ENCODE measurements around the gene F2.

The F2 gene

GRCh38 chr11:46678741-46679130 is 40.3 kb upstream of the F2 start:
- no peak for DNase-seq (ENCODE audit: extremely low spot score)
- CTCF ChIA-PET = no interaction called here
- POLR2A ChIA-PET = no interaction called here
- no peak for TF ChIP-seq CTCF (IDR thresholded peaks at IDR 0.05; ENCODE audit: control extremely low read depth, extremely low read depth, low read depth, missing control alignments)

- ChIA-PET CTCF (no interaction called here), POLR2A (no interaction called here)
- no peak for TF ChIP-seq CTCF (IDR thresholded peaks at IDR 0.05; ENCODE audit: control extremely low read depth, extremely low read depth, low read depth, missing control alignments)
- DNase-seq (ENCODE audit: extremely low spot score) = no peak
These were observed 39.5 kb upstream of the F2 start for GRCh38 chr11:46679241-46680163.

- POLR2A ChIA-PET = no interaction called here
- TF ChIP-seq CTCF (IDR thresholded peaks at IDR 0.05; ENCODE audit: control extremely low read depth, extremely low read depth, low read depth, missing control alignments) = no peak
- DNase-seq (ENCODE audit: extremely low spot score) = no peak
- CTCF ChIA-PET = no interaction called here
These were observed 38.8 kb upstream of the F2 start for GRCh38 chr11:46680164-46680760.

- DNase-seq (ENCODE audit: extremely low spot score) = no peak
- TF ChIP-seq CTCF (IDR thresholded peaks at IDR 0.05; ENCODE audit: control extremely low read depth, extremely low read depth, low read depth, missing control alignments) = no peak
- CTCF ChIA-PET = interaction anchor here (1.5 to 1.8 kb wide), 2 partner anchors 36 to 63 kb away, joined by 4 to 5 read pairs; partner anchors contain the start of genes ATG13 and HARBI1
- POLR2A ChIA-PET = no interaction called here
These were observed 38.2 kb upstream of the F2 start for GRCh38 chr11:46680815-46681214.

GRCh38 chr11:46681814-46682213 is 37.2 kb upstream of the F2 start:
- TF ChIP-seq CTCF (IDR thresholded peaks at IDR 0.05; ENCODE audit: control extremely low read depth, extremely low read depth, low read depth, missing control alignments) = no peak
- POLR2A ChIA-PET = no interaction called here
- DNase-seq (ENCODE audit: extremely low spot score) = no peak
- CTCF ChIA-PET = interaction anchor here (1.5 to 1.8 kb wide), 2 partner anchors 37 to 64 kb away, joined by 4 to 5 read pairs; partner anchors contain the start of genes ATG13 and HARBI1

GRCh38 chr11:46682773-46683752 is 36.0 kb upstream of the F2 start:
- CTCF ChIA-PET = interaction anchor here (1.8 kb wide), 1 partner anchor 38 kb away, joined by 5 read pairs; no protein-coding TSS in a partner anchor
- DNase-seq (ENCODE audit: extremely low spot score) = no peak
- POLR2A ChIA-PET = interaction anchor here (0.6 kb wide), 1 partner anchor 26 kb away, joined by 3 read pairs; no protein-coding TSS in a partner anchor
- no peak for TF ChIP-seq CTCF (IDR thresholded peaks at IDR 0.05; ENCODE audit: control extremely low read depth, extremely low read depth, low read depth, missing control alignments)
